HUES64 (cell line): ENCODE data around the gene INMT.

Experiments used
- H3K27ac ChIP-seq: 2 replicates; pipeline ENCODE4 v1.7.0; 2013; ENCODE audit warnings: low read depth, low read length, inconsistent platforms
- H3K27me3 ChIP-seq: 2 replicates; pipeline ENCODE4 v1.6.1; 2013; ENCODE audit warnings: mild to moderate bottlenecking, low read length; ENCODE audit not compliant: insufficient read depth
- H3K36me3 ChIP-seq: 2 replicates; pipeline ENCODE4 v1.6.1; 2013; ENCODE audit warnings: mild to moderate bottlenecking, low read length; ENCODE audit not compliant: insufficient read depth
- H3K4me1 ChIP-seq: 2 replicates; pipeline ENCODE4 v1.6.1; 2013; ENCODE audit warnings: mild to moderate bottlenecking, low read length, moderate library complexity; ENCODE audit not compliant: insufficient read depth
- H3K4me3 ChIP-seq: 2 replicates; pipeline ENCODE4 v1.5.1; 2013; ENCODE audit warnings: mild to moderate bottlenecking, low read length, moderate library complexity
- H3K9ac ChIP-seq: 2 replicates; pipeline ENCODE4 v1.6.1; 2013; ENCODE audit warnings: mild to moderate bottlenecking, low read depth, low read length
- H3K9me3 ChIP-seq: 2 replicates; pipeline ENCODE4 v1.6.1; 2013; ENCODE audit warnings: low read depth, low read length; ENCODE audit not compliant: insufficient read depth
- WGBS: fragments of 150-250, 120-280 bp; methylation state at CpG from one replicate; pipeline ENCODE4 v1.1.7; 2013; ENCODE audit warnings: missing lambda C conversion rate; 5-methylcytosine and 5-hydroxymethylcytosine counted together

Gene INMT

GRCh38 chr7:30804078-30804661 is 52.2 kb downstream of the INMT start:
- no peak overlapping the region for H3K27ac ChIP-seq
- WGBS, result 93% methylated on average over 3 of the region's 3 CpGs
- H3K27me3 ChIP-seq, result no peaks in the 10 kb centered on the region
- H3K9me3 ChIP-seq, result no peaks in the 10 kb centered on the region
- H3K4me1 ChIP-seq, result no peaks in the 10 kb centered on the region
- H3K36me3 ChIP-seq, result no peaks in the 10 kb centered on the region; the same call in 1 of the 2 replicates
- no peak overlapping the region for H3K9ac ChIP-seq
- no peak overlapping the region for H3K4me3 ChIP-seq

GRCh38 chr7:30805081-30805691 is 53.3 kb downstream of the INMT start:
- Histone ChIP-seq H3K27me3 (no peaks in the 10 kb centered on the region), H3K9me3 (no peaks in the 10 kb centered on the region), H3K4me3 (no peak overlapping the region), H3K4me1 (no peaks in the 10 kb centered on the region), H3K9ac (no peak overlapping the region), H3K36me3 (no peaks in the 10 kb centered on the region; the same call in 1 of the 2 replicates), H3K27ac (no peak overlapping the region)
- 90% methylated on average over 9 of the region's 9 CpGs for WGBS

- H3K27ac ChIP-seq, result no peak overlapping the region
- H3K9me3 ChIP-seq, result no peaks in the 10 kb centered on the region
- H3K27me3 ChIP-seq, result no peaks in the 10 kb centered on the region
- WGBS, result 90% methylated on average over 6 of the region's 6 CpGs
- H3K4me1 ChIP-seq, result no peaks in the 10 kb centered on the region
- H3K36me3 ChIP-seq, result no peaks in the 10 kb centered on the region; the same call in 1 of the 2 replicates
- H3K9ac ChIP-seq, result no peak overlapping the region
- H3K4me3 ChIP-seq, result no peak overlapping the region
These were observed 54.0 kb downstream of the INMT start for GRCh38 chr7:30805931-30806330.
